Dermis blood vessel endothelial cell (primary cell): ENCODE data around the gene HDAC6. TPM values are rescaled to one million over a fixed set of nuclear protein-coding genes. Genes with fewer than 3 reads are reported as not detected.

Source experiments
- total RNA-seq: library from RNA; depleted of rRNA; stranded (reverse); fragments of >200 nt; gene quantifications from 2 replicates; pipeline ENCODE4 v1.2.3, GENCODE V29; 2014

Gene HDAC6
- total RNA-seq, 1 donor from 2014 or later: 37.3 TPM

Other genes with a start within 250 kb of the HDAC6 start
- gene RBM3, start 227.6 kb upstream of the HDAC6 start, total RNA-seq: 121 and 148 TPM in 2 replicates
- 137 and 143 TPM in 2 replicates for gene WDR13, start 204.6 kb upstream of the HDAC6 start, total RNA-seq
- 0.09 TPM in 1 of 2 replicates, not detected in the other for gene WAS, start 118.3 kb upstream of the HDAC6 start, total RNA-seq
- 4.3 and 9.8 TPM in 2 replicates for gene SUV39H1, start 105.3 kb upstream of the HDAC6 start, total RNA-seq
- gene GLOD5, start 40.3 kb upstream of the HDAC6 start, total RNA-seq: 0.28 TPM in 1 of 2 replicates, not detected in the other
- gene GATA1, start 15.5 kb upstream of the HDAC6 start, total RNA-seq: not detected in 2 replicates
- not detected in 2 replicates for gene ERAS, start 24.4 kb downstream of the HDAC6 start, total RNA-seq
- 0.17 and 0.42 TPM in 2 replicates for gene PCSK1N, start 33.5 kb downstream of the HDAC6 start, total RNA-seq
- gene TIMM17B, start 95.7 kb downstream of the HDAC6 start, total RNA-seq: 25.3 and 27.1 TPM in 2 replicates
- gene PQBP1, start 95.9 kb downstream of the HDAC6 start, total RNA-seq: 75.2 and 87.1 TPM in 2 replicates
- gene SLC35A2, start 109.6 kb downstream of the HDAC6 start, total RNA-seq: 13.6 and 16.7 TPM in 2 replicates
- 4.8 and 6.5 TPM in 2 replicates for gene PIM2, start 117.0 kb downstream of the HDAC6 start, total RNA-seq
- gene OTUD5, start 155.5 kb downstream of the HDAC6 start, total RNA-seq: 29.4 and 38.2 TPM in 2 replicates
- 0.34 and 0.79 TPM in 2 replicates for gene KCND1, start 169.8 kb downstream of the HDAC6 start, total RNA-seq
- 29.7 and 30.8 TPM in 2 replicates for gene GRIPAP1, start 200.2 kb downstream of the HDAC6 start, total RNA-seq
- gene TFE3, start 241.3 kb downstream of the HDAC6 start, total RNA-seq: 22.8 and 32.2 TPM in 2 replicates